K562 treated with DMSO at 1 percent for 12 hours (cell line): ENCODE data around the gene KHSRP. TPM values are rescaled to one million over a fixed set of nuclear protein-coding genes. Genes with fewer than 3 reads are reported as not detected.

Source experiments
- total RNA-seq: library from RNA; unstranded; fragments of 300-600 nt; gene quantifications from 2 replicates; pipeline ENCODE4 v1.2.3, GENCODE V29; 2022; ENCODE audit not compliant: insufficient read depth

The KHSRP gene
- total RNA-seq: 243 and 502 TPM in 2 replicates

GRCh38 chr19:6424195-6424938 is at the start of gene KHSRP:
Gene KHSRP (minus strand): TSS chr19:6424811. CDS start chr19:6424701, 110 bp downstream.

DNA sequence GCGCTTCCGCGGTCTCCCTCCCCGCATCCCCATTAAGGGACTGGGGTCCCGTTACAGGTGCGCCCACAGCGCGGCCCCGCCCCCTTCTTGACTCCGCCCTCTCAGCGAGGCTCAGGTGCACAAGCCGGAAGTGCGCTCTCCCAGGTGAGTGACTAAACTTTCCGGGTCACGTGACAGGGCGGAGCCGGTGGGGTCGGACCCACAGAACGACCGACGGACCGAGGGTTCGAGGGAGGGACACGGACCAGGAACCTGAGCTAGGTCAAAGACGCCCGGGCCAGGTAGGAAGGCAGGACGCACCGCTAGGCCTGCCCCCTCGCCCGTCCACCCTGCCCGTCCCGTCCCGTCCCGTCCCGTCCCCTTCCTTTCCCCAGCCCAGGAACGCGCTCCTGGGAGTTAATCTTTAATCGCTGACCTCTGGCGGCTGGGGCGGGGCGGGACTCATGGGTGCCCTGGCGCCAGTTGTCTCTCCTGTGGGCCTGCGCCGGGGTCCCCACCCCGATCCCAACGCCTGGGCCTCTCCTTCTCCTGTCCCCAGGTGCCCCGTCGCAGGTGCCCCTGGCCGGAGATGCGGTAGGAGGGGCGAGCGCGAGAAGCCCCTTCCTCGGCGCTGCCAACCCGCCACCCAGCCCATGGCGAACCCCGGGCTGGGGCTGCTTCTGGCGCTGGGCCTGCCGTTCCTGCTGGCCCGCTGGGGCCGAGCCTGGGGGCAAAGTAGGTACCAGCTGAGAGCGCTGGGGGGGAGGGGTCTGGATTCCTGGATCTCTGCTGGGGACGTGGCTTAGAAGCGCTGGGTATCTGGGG is 39.7 kb upstream of the KHSRP start, which contains the start of gene CRB3:
Gene CRB3, plus strand, starts transcription at position 202 of the 804 bp plus-strand sequence. Its CDS starts 431 bp downstream, at position 633.

GRCh38 chr19:6459262-6460098 is 34.9 kb upstream of the KHSRP start, which contains the start of gene SLC25A23:
Gene SLC25A23 (minus strand): TSS chr19:6459792. CDS start chr19:6459628, 164 bp downstream.

DNA sequence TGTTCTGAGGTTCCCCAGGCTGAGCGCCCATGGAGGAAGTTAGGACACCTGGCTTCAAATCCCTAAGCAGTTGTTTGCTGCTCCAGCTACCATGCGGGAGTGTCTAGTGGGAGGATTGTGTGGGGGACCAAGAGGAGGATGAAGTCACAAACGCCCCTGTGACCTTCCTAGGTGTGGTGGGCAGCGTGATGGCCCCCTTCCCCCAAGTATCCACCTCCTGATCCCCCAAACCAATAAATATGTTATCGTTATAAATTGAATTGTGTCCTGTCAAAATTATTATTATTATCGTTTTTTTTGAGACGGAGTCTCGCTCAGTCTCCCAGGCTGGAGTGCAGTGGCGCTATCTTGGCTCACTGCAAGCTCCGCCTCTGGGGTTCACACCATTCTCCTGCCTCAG is 9.1 kb upstream of the KHSRP start, which contains the start of gene SLC25A41:
Gene SLC25A41, minus strand, starts transcription at position 101 of the 400 bp plus-strand sequence. Its CDS starts 70 bp downstream, at position 31.

DNA sequence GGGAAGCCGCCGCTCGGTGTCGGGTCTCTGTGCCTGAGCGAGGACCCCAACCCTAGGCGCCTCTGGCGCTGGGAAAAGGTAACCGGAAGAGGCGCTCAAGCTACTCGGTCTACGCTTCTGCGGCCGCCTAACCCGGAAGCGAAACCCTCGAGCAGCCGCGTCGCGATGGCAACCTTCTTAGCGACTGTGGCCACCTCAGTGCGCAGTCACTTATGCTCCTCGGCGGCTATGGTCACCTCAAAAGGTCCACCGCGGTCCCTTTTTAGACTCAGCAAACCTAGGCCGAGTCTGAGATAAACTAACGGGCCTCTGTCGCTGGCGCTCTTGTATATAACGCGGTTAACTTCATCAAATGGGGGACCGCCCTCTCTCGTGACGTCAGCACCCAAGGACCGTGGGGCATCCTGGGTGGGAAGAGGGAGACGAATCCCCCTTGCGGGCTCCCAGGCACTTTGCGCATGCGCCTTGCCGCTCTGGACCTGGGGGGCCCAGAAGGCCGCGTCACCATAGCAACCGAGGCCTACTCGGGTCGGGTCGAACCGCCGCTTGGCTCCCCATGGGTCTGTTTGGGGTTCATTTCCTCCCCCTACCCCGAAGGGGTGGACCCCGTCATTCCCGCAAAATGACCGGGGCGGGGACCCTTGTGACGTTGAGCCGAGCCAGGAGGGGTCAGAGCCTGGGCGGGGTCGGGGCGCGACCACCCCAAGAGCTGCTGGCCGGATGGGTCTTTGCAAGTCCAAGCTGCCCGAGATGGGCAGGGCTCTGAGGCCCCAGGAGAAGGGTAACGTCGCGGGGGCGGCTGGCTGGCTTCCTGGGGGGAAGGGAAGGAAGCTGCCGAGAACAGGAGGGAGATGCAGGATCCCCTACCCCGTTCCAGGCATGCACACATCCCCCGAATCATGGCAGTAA is 31.3 kb downstream of the KHSRP start, which contains the start of gene GTF2F1:
Gene GTF2F1, minus strand, starts transcription at position 91 of the 909 bp plus-strand sequence. CDS start 169 bp downstream, outside the sequence.

GRCh38 chr19:6375411-6376010 is 49.1 kb downstream of the KHSRP start, which contains the start of gene PSPN:
Gene PSPN (minus strand): TSS chr19:6375933. CDS start chr19:6375849, 84 bp downstream.

GRCh38 chr19:6372594-6373095 is 52.0 kb downstream of the KHSRP start, which contains the start of gene ALKBH7:
Gene ALKBH7 (plus strand): TSS chr19:6372794. CDS start chr19:6372821, 27 bp downstream.

Other genes with a start within 250 kb of the KHSRP start
- gene MLLT1, start 144.8 kb downstream of the KHSRP start, total RNA-seq: 29.9 and 56.8 TPM in 2 replicates
- not detected in 2 replicates for gene ACER1, start 91.2 kb downstream of the KHSRP start, total RNA-seq
- 96.4 and 138 TPM in 2 replicates for gene CLPP, start 63.3 kb downstream of the KHSRP start, total RNA-seq
- 104 and 151 TPM in 2 replicates for gene ALKBH7, start 52.0 kb downstream of the KHSRP start, total RNA-seq
- gene PSPN, start 48.9 kb downstream of the KHSRP start, total RNA-seq: 3.5 and 3.9 TPM in 2 replicates
- 73.1 and 81.2 TPM in 2 replicates for gene GTF2F1, start 31.6 kb downstream of the KHSRP start, total RNA-seq
- 1.5 and 2.0 TPM in 2 replicates for gene SLC25A41, start 9.0 kb upstream of the KHSRP start, total RNA-seq
- 28.6 and 71.9 TPM in 2 replicates for gene SLC25A23, start 35.0 kb upstream of the KHSRP start, total RNA-seq
- gene CRB3, start 39.5 kb upstream of the KHSRP start, total RNA-seq: not detected in 2 replicates
- 1.5 and 2.3 TPM in 2 replicates for gene DENND1C, start 57.0 kb upstream of the KHSRP start, total RNA-seq
- 5.8 and 6.0 TPM in 2 replicates for gene TUBB4A, start 77.5 kb upstream of the KHSRP start, total RNA-seq
- 35.3 and 42.9 TPM in 2 replicates for gene TNFSF9, start 106.2 kb upstream of the KHSRP start, total RNA-seq
- gene CD70, start 166.3 kb upstream of the KHSRP start, total RNA-seq: 4.8 and 5.3 TPM in 2 replicates
- gene TNFSF14, start 245.3 kb upstream of the KHSRP start, total RNA-seq: 0.39 TPM in 1 of 2 replicates, not detected in the other